Hepatocyte (in vitro differentiated cells): Measurements from ENCODE around the gene FBXW10.
"Not testable (repeated sequence)": the region's sequence is repeated elsewhere in the genome, so short reads cannot be mapped to it uniquely, and the experiment has no call there.

Experiments
- CTCF ChIP-seq: fragments of 200-600 bp; sonication (generic); IDR thresholded peaks from 2 replicates; pipeline ENCODE4 v1.5.1; 2016; ENCODE audit warnings: antibody characterized with exemption, mild to moderate bottlenecking; ENCODE audit not compliant: poor library complexity
- EZH2 ChIP-seq: fragments of 200-600 bp; sonication (generic); IDR thresholded peaks from 2 replicates; pipeline ENCODE4 v1.6.1; 2016; ENCODE audit warnings: antibody characterized with exemption, mild to moderate bottlenecking, borderline replicate concordance
- EZH2phosphoT487 ChIP-seq: fragments of 200-600 bp; sonication (generic); IDR thresholded peaks from one replicate; pipeline ENCODE4 v1.6.1; 2018; ENCODE audit warnings: antibody characterized with exemption, mild to moderate bottlenecking, low read depth, moderate library complexity; ENCODE audit not compliant: unreplicated experiment, severe bottlenecking

GRCh38 chr17:18705955-18706354 lies 37.9 kb upstream of the FBXW10 start:
- not testable (repeated sequence) for TF ChIP-seq CTCF, EZH2, EZH2phosphoT487
